ENCODE results near the gene SCLY. TPM values are rescaled to one million over a fixed set of nuclear protein-coding genes. Genes with fewer than 3 reads are reported as not detected.

Gene SCLY
- total and polyA plus RNA-seq, 7 donors: 4.6 to 10.1 (median 6.5) TPM

- DNase-seq: no peak
- Histone ChIP-seq H3K9me3 (no peaks in the 10 kb centered on the region), H3K36me3 (ENCODE audit: insufficient read depth in 1 of 2, low read depth in 1 of 2) (peaks cover 0 to 45% of the 10 kb centered on the region in 2 donors), H3K27ac (peak overlapping the region; percentile 99), H3K4me1 (peaks cover 50% of the 10 kb centered on the region), H3K4me3 (peak overlapping the region; percentile 83), H3K27me3 (ENCODE audit: insufficient read depth in 3 of 3, low read length in 2 of 3) (no peaks in the 10 kb centered on the region)
- intact Hi-C loops (cut with DNase I): loop anchor here (5.0 to 10.0 kb wide), 2 partner anchors 236 to 244 kb away; no protein-coding TSS in a partner anchor
- TF ChIP-seq CTCF (IDR thresholded peaks at IDR 0.05): no peak
- no peak for ATAC-seq
- 89 to 95% (median 94%) methylated on average over 60 of the region's 60 CpGs for WGBS, 3 donors
Measured at GRCh38 chr2:238140721-238141540, 80.1 kb downstream of the SCLY start.

GRCh38 chr2:238141541-238142318, 80.9 kb downstream of the SCLY start:
- Histone ChIP-seq H3K27me3 (ENCODE audit: insufficient read depth in 3 of 3, low read length in 2 of 3) (no peaks in the 10 kb centered on the region), H3K4me3 (peak overlapping the region; percentile 83), H3K27ac (peak overlapping the region; percentile 99), H3K4me1 (peaks cover 44% of the 10 kb centered on the region), H3K36me3 (ENCODE audit: insufficient read depth in 1 of 2, low read depth in 1 of 2) (peaks cover 0 to 53% of the 10 kb centered on the region in 2 donors), H3K9me3 (no peaks in the 10 kb centered on the region)
- TF ChIP-seq CTCF (IDR thresholded peaks at IDR 0.05): no peak
- intact Hi-C loops (cut with DNase I): loop anchor here (2.0 to 10.0 kb wide), 3 partner anchors 237 to 283 kb away; partner anchors contain the start of gene RAMP1 (in 1 of the 2)
- 39 to 55% (median 47%) methylated on average over 10 of the region's 10 CpGs for WGBS, 3 donors
- DNase-seq (peak; percentile 73 to 93), ATAC-seq (peak; percentile 12 to 34 (median 26))

DNA sequence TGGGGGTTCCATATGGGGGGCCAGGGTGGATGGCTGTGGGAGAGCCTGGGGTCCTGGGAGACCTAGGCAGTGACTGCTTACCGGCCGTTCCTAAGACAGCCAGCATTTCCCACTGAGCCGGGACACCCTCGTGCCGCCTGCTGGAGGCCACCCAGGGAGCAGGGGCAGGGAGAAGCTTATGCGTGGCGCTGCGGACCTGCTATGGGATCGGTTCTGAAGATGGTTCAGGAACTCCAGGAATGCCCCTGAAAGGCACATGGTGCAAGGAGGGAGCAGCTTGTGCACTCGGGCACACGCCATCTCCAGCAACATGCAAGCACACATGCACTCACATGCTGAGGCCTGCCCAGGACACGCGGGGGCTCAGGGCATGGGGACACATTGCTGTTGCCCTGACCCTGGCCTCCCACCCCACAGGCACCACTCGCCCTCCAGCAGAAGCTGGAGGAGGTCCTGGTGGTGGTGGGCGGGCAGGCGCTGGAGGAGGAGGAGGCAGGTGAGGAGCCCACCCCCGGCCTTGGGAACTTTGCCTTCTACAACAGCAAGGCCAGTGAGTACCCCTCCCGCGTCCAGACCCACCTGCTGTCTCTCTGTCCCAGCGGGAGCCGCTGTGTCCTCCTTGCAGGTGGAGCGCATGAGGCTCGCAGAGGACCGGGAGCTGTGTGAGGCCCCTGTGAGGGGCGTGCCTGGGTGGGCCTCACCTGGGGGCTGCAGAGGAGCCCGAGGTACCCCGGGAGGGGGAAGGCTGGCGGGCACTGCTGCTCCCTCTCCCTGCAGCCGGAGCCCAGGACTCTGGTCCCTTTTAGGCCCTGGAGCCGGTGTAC, 81.8 kb downstream of the SCLY start:
- 38 to 61% (median 47%) methylated on average over 28 to 30 of the region's 30 CpGs for whole genome bisulfite sequencing, 3 donors
- Histone ChIP-seq H3K36me3 (ENCODE audit: insufficient read depth in 1 of 2, low read depth in 1 of 2) (peaks cover 0 to 57% of the 10 kb centered on the region in 2 donors), H3K9me3 (no peaks in the 10 kb centered on the region), H3K4me3 (peak overlapping the region; percentile 83), H3K4me1 (peaks cover 44% of the 10 kb centered on the region), H3K27me3 (ENCODE audit: insufficient read depth in 3 of 3, low read length in 2 of 3) (no peaks in the 10 kb centered on the region), H3K27ac (peak overlapping the region; percentile 99)
- no peak for TF ChIP-seq CTCF (IDR thresholded peaks at IDR 0.05)
- intact Hi-C loops (cut with DNase I): loop anchor here (2.0 to 10.0 kb wide), 3 partner anchors 238 to 284 kb away; partner anchors contain the start of gene RAMP1 (in 1 of the 2)
- no peak for DNase-seq
- peak in 3 of 4 donors; percentile 0 to 7 (median 6) for ATAC-seq

DNA sequence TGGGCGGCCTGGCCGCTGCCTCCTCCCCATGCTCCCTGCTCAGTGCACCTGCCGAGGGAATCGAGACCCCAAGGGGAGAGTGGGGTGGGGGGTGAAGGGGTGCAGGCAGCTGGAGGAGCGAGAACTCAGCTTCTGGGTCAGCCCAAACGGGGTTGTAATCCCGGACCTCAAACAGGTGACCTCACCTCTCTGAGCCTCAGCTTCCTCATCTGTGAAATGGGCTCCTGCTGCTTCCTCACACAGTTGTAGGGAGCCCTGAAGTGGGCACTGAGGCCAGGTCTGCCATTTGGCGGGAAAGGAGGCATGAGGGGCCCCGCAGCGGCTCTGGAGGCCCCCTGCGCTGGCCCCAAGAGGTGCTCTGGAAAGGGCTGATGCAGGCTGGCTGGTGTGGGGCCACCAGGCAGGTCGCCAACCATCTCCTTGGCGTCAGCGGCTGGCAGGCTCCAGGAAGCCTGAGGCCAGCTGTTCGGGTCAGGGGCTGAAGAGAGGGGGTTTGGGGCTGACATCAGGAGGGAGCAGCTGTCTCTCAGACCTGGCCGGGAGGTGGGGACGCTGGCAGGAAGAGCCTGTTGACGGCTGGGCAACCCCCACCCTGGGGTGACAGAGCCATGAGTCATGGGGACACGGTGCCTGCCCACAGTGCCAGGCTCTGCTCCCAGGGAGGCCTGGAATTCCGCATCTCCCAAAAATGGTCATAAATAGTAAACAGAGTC, 82.6 kb downstream of the SCLY start:
- intact Hi-C loops (cut with DNase I): loop anchor here (2.0 to 10.0 kb wide), 3 partner anchors 239 to 285 kb away; partner anchors contain the start of gene RAMP1 (in 1 of the 2)
- peaks cover 0 to 59% of the 10 kb centered on the region in 2 donors for H3K36me3 ChIP-seq (ENCODE audit: insufficient read depth in 1 of 2, low read depth in 1 of 2)
- peaks cover 45% of the 10 kb centered on the region for H3K4me1 ChIP-seq
- peak overlapping the region; percentile 83 for H3K4me3 ChIP-seq
- ATAC-seq: peak; percentile 71 to 77 (median 72)
- peak overlapping the region; percentile 99 for H3K27ac ChIP-seq
- TF ChIP-seq CTCF (IDR thresholded peaks at IDR 0.05): no peak
- DNase-seq: peak; percentile 88 to 97
- no peaks in the 10 kb centered on the region for H3K27me3 ChIP-seq (ENCODE audit: insufficient read depth in 3 of 3, low read length in 2 of 3)
- WGBS, 3 donors: 31 to 46% (median 38%) methylated on average over 20 of the region's 20 CpGs
- no peaks in the 10 kb centered on the region for H3K9me3 ChIP-seq

Data from psoas muscle (tissue), 8 donors.